ENCODE data around the gene LIN7C.

DNA sequence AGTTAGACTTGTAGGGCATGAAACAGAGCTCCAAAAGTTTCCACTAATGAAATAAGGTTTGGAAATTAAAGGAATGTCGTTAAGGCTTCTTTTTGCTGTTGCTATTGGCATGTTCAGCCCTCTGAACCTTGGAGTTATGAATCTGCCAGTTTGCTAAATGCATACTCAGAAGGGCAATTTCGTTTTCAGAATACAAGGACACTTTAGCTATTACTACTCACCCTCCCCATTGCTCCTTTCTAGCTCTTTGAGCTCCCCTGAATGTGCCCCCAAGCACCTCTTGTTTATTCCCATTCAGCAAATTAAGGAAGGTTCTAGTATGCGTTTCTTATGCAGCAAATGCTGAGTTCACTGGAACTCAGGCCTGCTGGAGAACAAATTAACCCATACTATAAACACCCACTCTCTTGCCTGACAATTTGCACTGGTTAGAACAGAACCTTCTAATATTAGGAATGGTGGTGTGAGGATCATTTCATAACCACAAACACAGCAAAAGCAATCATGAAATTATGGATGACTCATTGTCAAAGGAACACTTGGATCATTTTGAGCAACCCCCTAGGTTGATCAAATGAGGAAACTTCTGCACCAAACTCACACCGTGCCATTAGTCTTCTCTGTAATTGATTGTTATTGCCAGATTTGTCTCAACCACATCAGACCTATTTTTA, 26.2 kb upstream of the LIN7C start:
- TF ChIP-seq, protein P1, sequence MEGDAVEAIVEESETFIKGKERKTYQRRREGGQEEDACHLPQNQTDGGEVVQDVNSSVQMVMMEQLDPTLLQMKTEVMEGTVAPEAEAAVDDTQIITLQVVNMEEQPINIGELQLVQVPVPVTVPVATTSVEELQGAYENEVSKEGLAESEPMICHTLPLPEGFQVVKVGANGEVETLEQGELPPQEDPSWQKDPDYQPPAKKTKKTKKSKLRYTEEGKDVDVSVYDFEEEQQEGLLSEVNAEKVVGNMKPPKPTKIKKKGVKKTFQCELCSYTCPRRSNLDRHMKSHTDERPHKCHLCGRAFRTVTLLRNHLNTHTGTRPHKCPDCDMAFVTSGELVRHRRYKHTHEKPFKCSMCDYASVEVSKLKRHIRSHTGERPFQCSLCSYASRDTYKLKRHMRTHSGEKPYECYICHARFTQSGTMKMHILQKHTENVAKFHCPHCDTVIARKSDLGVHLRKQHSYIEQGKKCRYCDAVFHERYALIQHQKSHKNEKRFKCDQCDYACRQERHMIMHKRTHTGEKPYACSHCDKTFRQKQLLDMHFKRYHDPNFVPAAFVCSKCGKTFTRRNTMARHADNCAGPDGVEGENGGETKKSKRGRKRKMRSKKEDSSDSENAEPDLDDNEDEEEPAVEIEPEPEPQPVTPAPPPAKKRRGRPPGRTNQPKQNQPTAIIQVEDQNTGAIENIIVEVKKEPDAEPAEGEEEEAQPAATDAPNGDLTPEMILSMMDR (IDR thresholded peaks at IDR 0.05) = no peak
- no peak for TF ChIP-seq EP300 (IDR thresholded peaks at IDR 0.05)
